ENCODE measurements around the gene SLC9A3.
A peak's percentile ranks its signal among the peaks of the same experiment; 100 is the strongest.

SLC9A3 gene

GRCh38 chr5:464843-465590 lies 59.2 kb downstream of the SLC9A3 start:
- POLR2A ChIA-PET = interaction anchor here (0.6 kb wide), 1 partner anchor 13 kb away, joined by 3 read pairs; no protein-coding TSS in a partner anchor
- Histone ChIP-seq H3K36me3 (ENCODE audit: control insufficient read depth in 2 of 2, insufficient read depth in 1 of 2, low read length in 2 of 2) (peaks cover 38 to 64% of the 10 kb centered on the region in 2 experiments), H3K9me3 (ENCODE audit: control insufficient read depth, insufficient read depth, low read depth, low read length) (no peaks in the 10 kb centered on the region), H3K27ac (ENCODE audit: extremely low read depth, low read depth, low read length) (no peak overlapping the region), H3K4me3 (ENCODE audit: low read depth, low read length) (no peak overlapping the region), H3K4me1 (ENCODE audit: control insufficient read depth, insufficient read depth, low read length) (no peaks in the 10 kb centered on the region)
- TF ChIP-seq ZNF600 (tag by site-specific recombination; IDR thresholded peaks at IDR 0.05) (0 out of 2 replicates have a peak, but pooled peaks have one; percentile 29), ZNF623 (tag by site-specific recombination; IDR thresholded peaks at IDR 0.05) (no peak)
- CTCF ChIA-PET = interaction anchor here (0.6 to 1.1 kb wide), 2 partner anchors 51 to 148 kb away, joined by 4 to 6 read pairs; no protein-coding TSS in a partner anchor

- Histone ChIP-seq H3K4me1 (ENCODE audit: control insufficient read depth, insufficient read depth, low read length) (no peaks in the 10 kb centered on the region), H3K4me3 (ENCODE audit: low read depth, low read length) (no peak overlapping the region), H3K9me3 (ENCODE audit: control insufficient read depth, insufficient read depth, low read depth, low read length) (no peaks in the 10 kb centered on the region), H3K27ac (ENCODE audit: extremely low read depth, low read depth, low read length) (no peak overlapping the region), H3K36me3 (ENCODE audit: control insufficient read depth in 2 of 2, insufficient read depth in 1 of 2, low read length in 2 of 2) (peaks cover 43 to 66% of the 10 kb centered on the region in 2 experiments)
- TF ChIP-seq ZNF266 (tag by site-specific recombination; IDR thresholded peaks at IDR 0.05; ENCODE audit: low read depth) = no peak
- ChIA-PET POLR2A (no interaction called here), CTCF (no interaction called here)
Observed at GRCh38 chr5:464446-464842, 59.8 kb downstream of the SLC9A3 start.

- no peaks in the 10 kb centered on the region for H3K9me3 ChIP-seq (ENCODE audit: control insufficient read depth, insufficient read depth, low read depth, low read length)
- POLR2A ChIA-PET = no interaction called here
- no peak overlapping the region for H3K27ac ChIP-seq (ENCODE audit: extremely low read depth, low read depth, low read length)
- H3K4me1 ChIP-seq (ENCODE audit: control insufficient read depth, insufficient read depth, low read length) = no peaks in the 10 kb centered on the region
- peaks cover 46 to 71% of the 10 kb centered on the region in 2 experiments for H3K36me3 ChIP-seq (ENCODE audit: control insufficient read depth in 2 of 2, insufficient read depth in 1 of 2, low read length in 2 of 2)
- no peak overlapping the region for H3K4me3 ChIP-seq (ENCODE audit: low read depth, low read length)
- CTCF ChIA-PET = interaction anchor here (0.7 kb wide), 1 partner anchor 86 kb away, joined by 3 read pairs; no protein-coding TSS in a partner anchor
- TF ChIP-seq BCL11B (tag by site-specific recombination; IDR thresholded peaks at IDR 0.05; ENCODE audit: low read depth) (no peak), ZFHX2 (tag by site-specific recombination; conservative IDR thresholded peaks at IDR 0.05) (peak; percentile 70), EGR2 (tag by site-specific recombination; IDR thresholded peaks at IDR 0.05; ENCODE audit: low read depth) (peak; percentile 73)
Observed at GRCh38 chr5:463952-464351, 60.3 kb downstream of the SLC9A3 start.

GRCh38 chr5:463301-463700 lies 60.9 kb downstream of the SLC9A3 start:
- POLR2A ChIA-PET = no interaction called here
- no peaks in the 10 kb centered on the region for H3K9me3 ChIP-seq (ENCODE audit: control insufficient read depth, insufficient read depth, low read depth, low read length)
- CTCF ChIA-PET = no interaction called here
- no peaks in the 10 kb centered on the region for H3K4me1 ChIP-seq (ENCODE audit: control insufficient read depth, insufficient read depth, low read length)
- no peak overlapping the region for H3K27ac ChIP-seq (ENCODE audit: extremely low read depth, low read depth, low read length)
- H3K36me3 ChIP-seq (ENCODE audit: control insufficient read depth in 2 of 2, insufficient read depth in 1 of 2, low read length in 2 of 2) = peaks cover 45 to 78% of the 10 kb centered on the region in 2 experiments
- H3K4me3 ChIP-seq (ENCODE audit: low read depth, low read length) = no peak overlapping the region
- TF ChIP-seq ZFP41 (tag by site-specific recombination; IDR thresholded peaks at IDR 0.05; ENCODE audit: borderline replicate concordance) (no peak), ZNF394 (tag by site-specific recombination; IDR thresholded peaks at IDR 0.05; ENCODE audit: borderline replicate concordance) (no peak), ZEB2 (tag by site-specific recombination; IDR thresholded peaks at IDR 0.05) (no peak), ZNF704 (tag by site-specific recombination; IDR thresholded peaks at IDR 0.05) (no peak), ZNF280C (tag by site-specific recombination; IDR thresholded peaks at IDR 0.05) (no peak), ZNF341 (tag by site-specific recombination; IDR thresholded peaks at IDR 0.05; ENCODE audit: low read depth) (no peak), ZSCAN4 (tag by site-specific recombination; IDR thresholded peaks at IDR 0.05) (no peak), ZNF132 (tag by site-specific recombination; IDR thresholded peaks at IDR 0.05; ENCODE audit: borderline replicate concordance) (no peak), HOXC10 (CRISPR knock-in tag; IDR thresholded peaks at IDR 0.05) (no peak), GLI2 (tag by site-specific recombination; IDR thresholded peaks at IDR 0.05; ENCODE audit: borderline replicate concordance, low read depth) (no peak), ZBTB7A (tag by site-specific recombination; IDR thresholded peaks at IDR 0.05; ENCODE audit: low read depth) (no peak), KLF10 (tag by site-specific recombination; IDR thresholded peaks at IDR 0.05) (no peak), KLF9 (tag by site-specific recombination; IDR thresholded peaks at IDR 0.05; ENCODE audit: low read depth) (no peak), ZNF626 (tag by site-specific recombination; IDR thresholded peaks at IDR 0.05) (no peak), WT1 (tag by site-specific recombination; IDR thresholded peaks at IDR 0.05) (no peak), ZNF302 (tag by site-specific recombination; IDR thresholded peaks at IDR 0.05; ENCODE audit: low read depth) (no peak), ZNF211 (tag by site-specific recombination; IDR thresholded peaks at IDR 0.05; ENCODE audit: low read depth) (no peak)
